HepG2 (cell line): ENCODE results near the gene FAM174C. TPM values are rescaled to one million over a fixed set of nuclear protein-coding genes. Genes with fewer than 3 reads are reported as not detected.
A peak's percentile ranks its signal among the peaks of the same experiment; 100 is the strongest.

ENCODE experiments used
- BRCA1 ChIP-seq: sonication (generic); formaldehyde crosslinking; IDR thresholded peaks from 2 replicates; pipeline ENCODE4 v1.4.0; 2020; ENCODE audit warnings: missing genetic modification reagents
- FOXK2 ChIP-seq: fragments of 450-650 bp; IDR thresholded peaks from 2 replicates; pipeline ENCODE4 v1.6.1; 2016
- HIVEP1 ChIP-seq: sonication (generic); formaldehyde crosslinking; IDR thresholded peaks from 2 replicates; pipeline ENCODE4 v1.4.0; 2020; ENCODE audit warnings: mild to moderate bottlenecking, missing genetic modification reagents
- HNRNPL ChIP-seq: fragments of 200-400 bp; formaldehyde crosslinking; IDR thresholded peaks from 2 replicates; pipeline ENCODE4 v1.6.1; 2017; ENCODE audit warnings: mild to moderate bottlenecking, low read depth, low read length
- KAT8 ChIP-seq: IDR thresholded peaks from 2 replicates; pipeline ENCODE4 v1.6.1; 2016; ENCODE audit warnings: missing genetic modification reagents, missing compliant biosample characterization
- KMT2B ChIP-seq: IDR thresholded peaks from 2 replicates; pipeline ENCODE4 v1.6.1; 2016; ENCODE audit warnings: missing genetic modification reagents, missing compliant biosample characterization
- TP53 ChIP-seq: sonication (generic); formaldehyde crosslinking; conservative IDR thresholded peaks from 2 replicates; pipeline ENCODE4 v1.4.0; 2020; ENCODE audit warnings: missing genetic modification reagents
- ZC3H13 ChIP-seq: sonication (generic); formaldehyde crosslinking; IDR thresholded peaks from 2 replicates; pipeline ENCODE4 v1.8.1; 2023; ENCODE audit warnings: mild to moderate bottlenecking, missing genetic modification reagents, moderate library complexity
- ZIK1 ChIP-seq: sonication (generic); formaldehyde crosslinking; IDR thresholded peaks from 2 replicates; pipeline ENCODE4 v1.5.0; 2020; ENCODE audit warnings: mild to moderate bottlenecking, low read depth, missing genetic modification reagents, borderline replicate concordance
- ZSCAN31 ChIP-seq: sonication (generic); formaldehyde crosslinking; IDR thresholded peaks from 2 replicates; pipeline ENCODE4 v1.5.0; 2020; ENCODE audit warnings: low read depth, mild to moderate bottlenecking, missing genetic modification reagents
- polyA plus RNA-seq, 8 experiments: library from polyadenylated mRNA; depleted of rRNA in 3 of 8; stranded (reverse) in 7 of 8; unstranded in 1 of 8; fragments of >200 nt; fragmentation: Illumina TruSeq in 4 of 8; extraction: Trizol in 4 of 8; gene quantifications; 2 replicates each; pipeline versions ENCODE4 v1.2.1 to v1.2.3, GENCODE V29; 2011 to 2016; ENCODE audit warnings: low read depth in 4 of 8, missing spikeins in 1 of 8, mixed read lengths in 1 of 8; ENCODE audit not compliant: insufficient read depth in 1 of 8
- total RNA-seq, 5 experiments: library from RNA; depleted of rRNA; stranded (reverse); fragments of >200 nt; fragmentation: Illumina TruSeq; extraction: Trizol; gene quantifications; 2 replicates each; pipeline ENCODE4 v1.2.3, GENCODE V29; 2016; ENCODE audit warnings: low read depth in 1 of 5
- TF ChIP-seq, protein P1 (sequence below): sonication (generic); formaldehyde crosslinking; IDR thresholded peaks from 2 replicates; pipeline ENCODE4 v1.5.1; 2020; ENCODE audit warnings: mild to moderate bottlenecking, missing genetic modification reagents
- TF ChIP-seq, protein P2 (sequence below): sonication (generic); formaldehyde crosslinking; IDR thresholded peaks from 2 replicates; pipeline ENCODE4 v1.5.0; 2020; ENCODE audit warnings: missing genetic modification reagents
- TF ChIP-seq, protein P3 (sequence below): sonication (generic); formaldehyde crosslinking; IDR thresholded peaks from 2 replicates; pipeline ENCODE4 v1.9.0; 2021; ENCODE audit warnings: missing genetic modification reagents, borderline replicate concordance
- TF ChIP-seq, protein P4 (sequence below): sonication (generic); formaldehyde crosslinking; IDR thresholded peaks from 2 replicates; pipeline ENCODE4 v1.8.0; 2022; ENCODE audit warnings: mild to moderate bottlenecking, missing genetic modification reagents; ENCODE audit not compliant: insufficient replicate concordance
- TF ChIP-seq, protein P5 (sequence below): sonication (generic); formaldehyde crosslinking; IDR thresholded peaks from 2 replicates; pipeline ENCODE4 v1.4.0; 2020; ENCODE audit warnings: missing genetic modification reagents, borderline replicate concordance

Gene FAM174C
- total and polyA plus RNA-seq, 2 of the 13 experiments (the other 11 are each of a cell fraction or from before 2014, with no cell fraction given): 19.5 to 31.3 TPM

DNA sequence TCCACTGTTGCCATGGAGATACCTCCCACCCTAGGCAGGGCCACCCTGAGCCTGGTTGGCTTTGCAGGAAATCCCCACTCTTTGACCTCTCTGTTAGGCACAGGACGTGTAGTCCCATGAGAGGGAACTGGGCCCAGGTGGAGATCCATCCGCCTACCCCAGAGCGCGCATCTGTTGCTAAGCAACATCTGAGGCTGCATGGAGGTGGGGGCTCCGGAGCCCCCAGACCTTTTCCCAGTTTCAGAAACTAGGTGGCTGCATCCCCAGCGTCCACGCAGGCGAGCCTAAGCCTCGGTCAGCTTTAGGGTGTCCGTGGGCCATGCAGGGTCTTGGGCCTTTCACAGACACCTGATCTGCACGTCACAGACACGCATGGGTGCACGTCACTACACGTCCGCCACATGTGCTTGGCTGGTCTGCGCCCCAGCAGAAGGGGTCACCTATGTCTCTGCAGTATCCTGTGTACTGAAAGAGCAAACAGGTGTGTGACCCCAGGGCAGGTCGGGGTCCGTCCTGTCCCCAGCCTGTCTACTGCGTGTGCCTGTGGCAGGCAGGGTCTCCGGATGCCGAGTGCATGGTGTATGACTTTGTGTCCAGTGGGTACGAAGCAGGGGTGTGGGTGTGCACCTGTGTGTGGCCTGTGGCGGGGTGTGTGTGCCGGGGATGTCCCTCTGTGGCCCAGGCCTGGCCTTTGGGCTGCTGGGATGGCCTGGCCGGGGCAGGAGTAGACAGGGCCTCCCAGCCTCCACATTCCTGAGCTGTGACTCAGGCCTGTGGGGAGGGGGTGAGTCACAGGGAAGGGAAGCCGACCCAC lies 10.3 kb upstream of the FAM174C start (continued):
- TF ChIP-seq, protein P1, sequence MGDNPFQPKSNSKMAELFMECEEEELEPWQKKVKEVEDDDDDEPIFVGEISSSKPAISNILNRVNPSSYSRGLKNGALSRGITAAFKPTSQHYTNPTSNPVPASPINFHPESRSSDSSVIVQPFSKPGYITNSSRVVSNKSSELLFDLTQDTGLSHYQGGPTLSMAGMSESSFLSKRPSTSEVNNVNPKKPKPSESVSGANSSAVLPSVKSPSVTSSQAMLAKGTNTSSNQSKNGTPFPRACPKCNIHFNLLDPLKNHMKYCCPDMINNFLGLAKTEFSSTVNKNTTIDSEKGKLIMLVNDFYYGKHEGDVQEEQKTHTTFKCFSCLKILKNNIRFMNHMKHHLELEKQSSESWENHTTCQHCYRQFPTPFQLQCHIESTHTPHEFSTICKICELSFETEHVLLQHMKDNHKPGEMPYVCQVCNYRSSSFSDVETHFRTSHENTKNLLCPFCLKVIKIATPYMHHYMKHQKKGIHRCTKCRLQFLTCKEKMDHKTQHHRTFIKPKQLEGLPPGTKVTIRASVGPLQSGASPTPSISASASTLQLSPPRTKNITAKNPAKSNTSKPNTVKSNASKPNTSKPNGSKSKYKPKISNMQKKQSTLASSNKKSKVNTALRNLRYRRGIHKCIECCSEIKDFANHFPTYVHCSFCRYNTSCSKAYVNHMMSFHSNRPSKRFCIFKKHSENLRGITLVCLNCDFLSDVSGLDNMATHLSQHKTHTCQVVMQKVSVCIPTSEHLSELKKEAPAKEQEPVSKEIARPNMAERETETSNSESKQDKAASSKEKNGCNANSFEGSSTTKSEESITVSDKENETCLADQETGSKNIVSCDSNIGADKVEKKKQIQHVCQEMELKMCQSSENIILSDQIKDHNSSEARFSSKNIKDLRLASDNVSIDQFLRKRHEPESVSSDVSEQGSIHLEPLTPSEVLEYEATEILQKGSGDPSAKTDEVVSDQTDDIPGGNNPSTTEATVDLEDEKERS (CRISPR knock-in tag): 0 out of 2 replicates have a peak, but pooled peaks have one; percentile 10
- TF ChIP-seq BRCA1 (CRISPR knock-in tag): no peak
- no peak for TF ChIP-seq TP53
- peak; percentile 95 for TF ChIP-seq HIVEP1
- TF ChIP-seq, protein P2, sequence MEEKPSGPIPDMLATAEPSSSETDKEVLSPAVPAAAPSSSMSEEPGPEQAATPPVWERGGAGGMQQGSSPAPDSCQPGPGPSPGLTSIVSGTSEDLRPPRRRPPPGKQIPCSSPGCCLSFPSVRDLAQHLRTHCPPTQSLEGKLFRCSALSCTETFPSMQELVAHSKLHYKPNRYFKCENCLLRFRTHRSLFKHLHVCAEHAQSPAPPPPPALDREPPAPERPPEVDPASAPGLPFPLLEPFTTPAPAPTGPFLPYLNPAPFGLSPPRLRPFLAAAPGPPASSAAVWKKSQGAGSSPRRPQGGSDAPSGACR (CRISPR knock-in tag): peak; percentile 47; the same call in 1 of the 2 replicates
- no peak for TF ChIP-seq FOXK2
- TF ChIP-seq, protein P3, sequence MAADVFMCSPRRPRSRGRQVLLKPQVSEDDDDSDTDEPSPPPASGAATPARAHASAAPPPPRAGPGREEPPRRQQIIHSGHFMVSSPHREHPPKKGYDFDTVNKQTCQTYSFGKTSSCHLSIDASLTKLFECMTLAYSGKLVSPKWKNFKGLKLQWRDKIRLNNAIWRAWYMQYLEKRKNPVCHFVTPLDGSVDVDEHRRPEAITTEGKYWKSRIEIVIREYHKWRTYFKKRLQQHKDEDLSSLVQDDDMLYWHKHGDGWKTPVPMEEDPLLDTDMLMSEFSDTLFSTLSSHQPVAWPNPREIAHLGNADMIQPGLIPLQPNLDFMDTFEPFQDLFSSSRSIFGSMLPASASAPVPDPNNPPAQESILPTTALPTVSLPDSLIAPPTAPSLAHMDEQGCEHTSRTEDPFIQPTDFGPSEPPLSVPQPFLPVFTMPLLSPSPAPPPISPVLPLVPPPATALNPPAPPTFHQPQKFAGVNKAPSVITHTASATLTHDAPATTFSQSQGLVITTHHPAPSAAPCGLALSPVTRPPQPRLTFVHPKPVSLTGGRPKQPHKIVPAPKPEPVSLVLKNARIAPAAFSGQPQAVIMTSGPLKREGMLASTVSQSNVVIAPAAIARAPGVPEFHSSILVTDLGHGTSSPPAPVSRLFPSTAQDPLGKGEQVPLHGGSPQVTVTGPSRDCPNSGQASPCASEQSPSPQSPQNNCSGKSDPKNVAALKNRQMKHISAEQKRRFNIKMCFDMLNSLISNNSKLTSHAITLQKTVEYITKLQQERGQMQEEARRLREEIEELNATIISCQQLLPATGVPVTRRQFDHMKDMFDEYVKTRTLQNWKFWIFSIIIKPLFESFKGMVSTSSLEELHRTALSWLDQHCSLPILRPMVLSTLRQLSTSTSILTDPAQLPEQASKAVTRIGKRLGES: no peak
- TF ChIP-seq KAT8 (CRISPR knock-in tag): peak; percentile 64; the same call in 1 of the 2 replicates
- TF ChIP-seq, protein P4, sequence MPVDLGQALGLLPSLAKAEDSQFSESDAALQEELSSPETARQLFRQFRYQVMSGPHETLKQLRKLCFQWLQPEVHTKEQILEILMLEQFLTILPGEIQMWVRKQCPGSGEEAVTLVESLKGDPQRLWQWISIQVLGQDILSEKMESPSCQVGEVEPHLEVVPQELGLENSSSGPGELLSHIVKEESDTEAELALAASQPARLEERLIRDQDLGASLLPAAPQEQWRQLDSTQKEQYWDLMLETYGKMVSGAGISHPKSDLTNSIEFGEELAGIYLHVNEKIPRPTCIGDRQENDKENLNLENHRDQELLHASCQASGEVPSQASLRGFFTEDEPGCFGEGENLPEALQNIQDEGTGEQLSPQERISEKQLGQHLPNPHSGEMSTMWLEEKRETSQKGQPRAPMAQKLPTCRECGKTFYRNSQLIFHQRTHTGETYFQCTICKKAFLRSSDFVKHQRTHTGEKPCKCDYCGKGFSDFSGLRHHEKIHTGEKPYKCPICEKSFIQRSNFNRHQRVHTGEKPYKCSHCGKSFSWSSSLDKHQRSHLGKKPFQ: no peak
- TF ChIP-seq, protein P5, sequence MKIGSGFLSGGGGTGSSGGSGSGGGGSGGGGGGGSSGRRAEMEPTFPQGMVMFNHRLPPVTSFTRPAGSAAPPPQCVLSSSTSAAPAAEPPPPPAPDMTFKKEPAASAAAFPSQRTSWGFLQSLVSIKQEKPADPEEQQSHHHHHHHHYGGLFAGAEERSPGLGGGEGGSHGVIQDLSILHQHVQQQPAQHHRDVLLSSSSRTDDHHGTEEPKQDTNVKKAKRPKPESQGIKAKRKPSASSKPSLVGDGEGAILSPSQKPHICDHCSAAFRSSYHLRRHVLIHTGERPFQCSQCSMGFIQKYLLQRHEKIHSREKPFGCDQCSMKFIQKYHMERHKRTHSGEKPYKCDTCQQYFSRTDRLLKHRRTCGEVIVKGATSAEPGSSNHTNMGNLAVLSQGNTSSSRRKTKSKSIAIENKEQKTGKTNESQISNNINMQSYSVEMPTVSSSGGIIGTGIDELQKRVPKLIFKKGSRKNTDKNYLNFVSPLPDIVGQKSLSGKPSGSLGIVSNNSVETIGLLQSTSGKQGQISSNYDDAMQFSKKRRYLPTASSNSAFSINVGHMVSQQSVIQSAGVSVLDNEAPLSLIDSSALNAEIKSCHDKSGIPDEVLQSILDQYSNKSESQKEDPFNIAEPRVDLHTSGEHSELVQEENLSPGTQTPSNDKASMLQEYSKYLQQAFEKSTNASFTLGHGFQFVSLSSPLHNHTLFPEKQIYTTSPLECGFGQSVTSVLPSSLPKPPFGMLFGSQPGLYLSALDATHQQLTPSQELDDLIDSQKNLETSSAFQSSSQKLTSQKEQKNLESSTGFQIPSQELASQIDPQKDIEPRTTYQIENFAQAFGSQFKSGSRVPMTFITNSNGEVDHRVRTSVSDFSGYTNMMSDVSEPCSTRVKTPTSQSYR (CRISPR knock-in tag): 0 out of 2 replicates have a peak, but pooled peaks have one; percentile 47
- 0 out of 2 replicates have a peak, but pooled peaks have one; percentile 32 for TF ChIP-seq ZC3H13 (CRISPR knock-in tag)
- 0 out of 2 replicates have a peak, but pooled peaks have one; percentile 38 for TF ChIP-seq HNRNPL
- 0 out of 2 replicates have a peak, but pooled peaks have one; percentile 28 for TF ChIP-seq KMT2B (CRISPR knock-in tag)
- no peak for TF ChIP-seq ZSCAN31
- TF ChIP-seq ZIK1: peak; percentile 60; the same call in 1 of the 2 replicates
